GM21529 (cell line): ENCODE data around the gene RAB3D.
"Not testable (repeated sequence)": the region's sequence is repeated elsewhere in the genome, so short reads cannot be mapped to it uniquely, and the experiment has no call there.

Experiments
- ATAC-seq: cut with Tn5 transposase; IDR thresholded peaks from one replicate; pipeline ENCODE4 v1.9.1; 2021; ENCODE audit not compliant: unreplicated experiment

The RAB3D gene, protein sequence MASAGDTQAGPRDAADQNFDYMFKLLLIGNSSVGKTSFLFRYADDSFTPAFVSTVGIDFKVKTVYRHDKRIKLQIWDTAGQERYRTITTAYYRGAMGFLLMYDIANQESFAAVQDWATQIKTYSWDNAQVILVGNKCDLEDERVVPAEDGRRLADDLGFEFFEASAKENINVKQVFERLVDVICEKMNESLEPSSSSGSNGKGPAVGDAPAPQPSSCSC

DNA sequence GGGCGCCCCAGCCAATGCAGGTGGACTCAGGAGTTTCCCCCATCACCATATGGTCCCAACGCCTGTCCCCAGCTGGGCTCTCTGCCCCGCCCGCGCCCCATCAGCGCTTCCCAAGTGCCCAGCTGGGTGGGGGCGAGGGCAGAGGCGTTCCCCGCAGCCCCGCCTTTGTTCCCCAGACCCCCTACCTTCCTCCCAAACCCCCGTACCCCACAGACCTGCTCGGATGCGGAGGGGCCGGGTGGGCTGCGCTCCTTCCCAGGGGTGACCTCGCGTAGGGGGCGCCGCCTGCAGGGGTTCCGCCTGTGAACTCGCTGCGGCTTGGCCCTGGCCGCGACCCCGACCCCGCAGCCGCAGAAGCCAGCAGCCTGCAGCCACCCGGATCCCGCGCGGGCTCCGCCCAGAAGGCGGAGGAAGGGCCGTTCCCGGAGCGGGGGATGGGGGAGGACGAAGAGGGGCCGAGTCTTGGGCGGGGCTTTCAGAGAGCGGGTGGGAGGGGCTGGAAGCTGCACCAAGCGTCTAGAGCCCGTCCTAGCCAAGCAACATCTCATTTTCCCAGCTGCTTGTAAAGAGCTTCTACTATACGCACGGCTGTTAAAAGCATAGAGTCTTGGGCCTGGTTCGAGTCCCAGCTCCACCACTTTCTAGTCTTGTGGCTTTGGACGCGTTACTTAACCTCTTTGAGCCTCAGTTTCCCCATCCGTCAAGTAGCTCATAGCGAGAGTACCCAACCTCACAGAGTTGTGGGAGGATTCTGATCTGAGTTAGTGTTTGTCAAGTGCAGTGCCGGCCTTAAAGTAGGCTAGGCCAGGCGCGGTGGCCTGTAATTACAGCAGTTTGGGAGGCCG, at the start of gene RAB3D:
TSS of gene RAB3D (minus strand) at position 404 of the 845 bp plus-strand sequence. CDS start 2,258 bp downstream, outside the sequence.
- peak; percentile 82 for ATAC-seq

DNA sequence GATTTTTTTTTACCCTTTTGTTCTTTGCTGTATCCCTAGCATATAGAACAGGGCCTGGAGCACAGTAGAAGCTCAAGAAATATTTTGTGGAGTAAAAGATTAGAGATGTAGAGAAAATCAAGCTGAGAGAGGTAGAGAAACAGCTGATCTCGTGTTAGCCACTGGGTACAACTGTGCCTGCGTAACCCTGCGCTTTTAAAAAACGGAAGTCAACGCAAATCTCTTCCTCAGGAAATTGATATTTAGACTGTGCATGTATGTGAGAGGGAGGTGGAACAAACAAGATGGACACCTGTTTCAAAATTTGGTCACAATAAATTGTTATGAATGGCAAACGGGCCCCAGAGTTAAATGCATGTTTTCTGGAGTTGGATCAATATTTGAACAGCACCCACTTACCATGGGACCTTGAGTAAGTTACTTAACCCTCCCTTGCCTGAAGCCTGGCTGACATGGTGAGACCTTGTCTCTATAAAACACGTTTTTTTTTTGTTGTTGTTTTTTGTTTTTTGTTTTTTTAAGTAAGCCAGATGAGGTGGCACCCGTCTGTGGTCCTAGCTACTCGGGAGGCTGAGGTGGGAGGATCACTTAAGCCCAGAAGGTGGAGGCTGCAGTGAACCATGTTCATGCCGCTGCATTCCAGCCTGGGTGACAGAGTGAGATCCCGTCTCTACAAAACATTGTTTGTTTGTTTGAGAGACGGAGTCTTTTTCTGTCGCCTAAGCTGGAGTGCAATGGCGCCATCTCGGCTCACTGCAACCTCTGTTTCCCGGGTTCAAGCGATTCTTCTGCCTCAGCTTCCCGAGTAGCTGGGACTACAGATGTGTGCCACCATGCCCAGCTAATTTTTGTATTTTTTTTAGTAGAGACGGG, 47.9 kb upstream of the RAB3D start:
- no peak for ATAC-seq

DNA sequence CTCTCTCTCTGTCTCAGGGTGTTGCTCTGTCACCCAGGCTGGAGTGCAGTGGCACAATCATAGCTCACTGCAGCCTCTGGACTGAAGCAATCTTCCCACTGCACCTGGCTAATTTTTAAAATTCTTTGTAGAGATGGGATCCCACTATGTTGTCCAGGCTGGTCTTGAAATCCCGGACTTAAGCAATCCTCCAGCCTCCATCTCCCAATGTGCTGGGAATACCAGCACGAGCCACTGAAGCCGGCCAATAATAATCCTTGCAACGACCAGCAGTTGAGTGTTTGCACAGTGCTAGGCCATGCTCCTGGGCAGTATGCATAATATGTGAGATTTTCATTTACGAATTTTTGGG, 45.3 kb upstream of the RAB3D start:
- ATAC-seq, result no peak

DNA sequence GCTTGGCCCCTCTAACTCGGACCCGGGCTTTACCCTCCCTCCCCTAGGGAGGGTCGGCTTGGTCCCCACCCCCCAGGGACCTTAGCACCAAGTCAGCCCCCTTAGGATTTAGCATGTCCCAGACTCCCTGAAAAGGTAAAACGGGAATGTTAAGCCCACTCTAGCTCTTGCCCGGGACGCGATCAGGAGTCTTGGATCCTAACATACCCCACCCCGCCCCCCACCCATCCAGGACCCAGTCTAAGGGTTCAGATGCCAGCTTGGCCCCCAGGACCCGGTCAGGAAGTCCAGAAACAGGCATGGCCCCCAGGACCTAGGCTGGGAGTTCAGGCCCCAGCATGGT, 44.2 kb upstream of the RAB3D start:
- ATAC-seq, result no peak

DNA sequence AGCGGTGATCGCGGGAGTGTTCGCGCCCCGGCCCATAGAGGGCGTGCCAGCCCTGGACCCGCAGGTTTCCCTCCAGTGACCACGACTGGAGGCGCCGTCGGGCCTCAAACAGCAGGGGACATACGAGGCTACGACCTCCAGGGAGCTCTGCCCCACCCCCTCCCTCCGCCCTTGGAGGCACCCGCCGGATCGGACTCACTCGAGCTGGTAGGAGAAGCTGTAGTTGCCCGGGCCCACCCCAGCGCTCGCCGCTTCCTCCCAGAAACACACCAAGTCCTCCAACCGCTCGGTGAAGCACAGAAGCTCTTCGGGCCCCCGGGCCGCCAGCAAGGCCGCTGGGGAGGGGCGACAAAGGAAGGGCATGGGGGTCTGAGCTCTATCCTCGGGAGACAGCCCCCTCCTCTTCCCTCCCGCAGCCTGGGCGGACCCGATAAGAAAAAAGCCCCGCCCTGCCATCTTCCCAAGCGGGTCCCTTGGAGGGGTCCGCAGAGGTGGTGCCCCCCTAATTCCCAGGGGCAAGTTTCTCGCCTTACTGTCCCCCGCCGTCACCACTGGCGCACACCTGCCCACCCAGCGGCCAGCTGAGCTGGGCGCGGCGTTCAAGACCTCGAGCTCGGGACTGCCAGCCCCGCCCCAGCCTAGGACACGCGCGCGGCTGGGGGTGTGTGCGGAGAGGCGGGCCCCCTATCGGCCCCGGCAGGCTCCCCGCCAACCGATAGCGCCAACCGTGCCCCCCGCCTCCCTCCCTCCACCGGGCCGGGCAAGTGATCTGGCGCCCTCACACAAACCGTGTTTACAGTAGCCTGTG, 43.6 kb upstream of the RAB3D start:
- ATAC-seq, result no peak

DNA sequence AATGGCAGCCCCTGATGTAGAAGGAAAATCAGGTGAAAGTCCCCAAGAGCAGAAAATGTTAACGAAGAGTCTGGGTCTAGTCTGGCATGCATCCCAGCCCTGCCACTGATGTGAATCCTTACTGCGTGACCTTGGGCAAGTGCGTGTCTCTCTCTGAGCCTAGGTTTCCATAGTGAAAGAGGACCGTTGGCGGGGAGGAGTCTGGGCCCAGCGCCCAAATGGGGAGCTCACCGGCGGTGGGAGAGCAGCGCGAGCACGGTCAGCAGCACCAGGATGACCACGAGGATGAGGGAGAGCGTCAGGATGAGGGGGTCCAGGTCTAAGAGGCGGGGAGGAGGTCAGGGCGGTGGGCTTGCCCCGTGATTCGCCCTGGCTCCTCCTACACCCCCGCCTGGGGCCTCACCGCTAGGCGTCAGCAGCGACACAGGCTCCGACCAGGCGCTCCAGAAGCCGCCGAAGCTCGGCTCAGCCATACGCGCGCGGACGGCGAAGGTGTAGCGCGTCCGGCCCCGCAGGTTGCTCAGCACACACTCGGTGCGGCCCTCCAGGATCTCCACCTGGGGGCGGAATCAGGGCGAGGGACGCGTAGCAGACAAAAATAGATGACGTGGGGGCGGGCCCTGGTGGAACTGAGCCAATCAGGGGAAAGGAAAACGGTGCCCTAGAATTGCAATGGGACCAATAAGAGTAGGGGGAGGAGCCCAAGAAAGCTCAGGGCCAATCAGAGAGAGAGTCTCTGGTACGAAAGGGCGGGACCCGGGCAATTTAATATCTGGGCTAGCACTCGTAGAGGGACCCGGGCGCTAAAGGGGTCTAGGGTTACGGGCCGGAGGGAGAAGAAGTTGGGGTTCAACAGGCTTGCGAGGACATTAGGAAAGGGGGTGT, 41.4 kb upstream of the RAB3D start:
- ATAC-seq, result peak; percentile 74

DNA sequence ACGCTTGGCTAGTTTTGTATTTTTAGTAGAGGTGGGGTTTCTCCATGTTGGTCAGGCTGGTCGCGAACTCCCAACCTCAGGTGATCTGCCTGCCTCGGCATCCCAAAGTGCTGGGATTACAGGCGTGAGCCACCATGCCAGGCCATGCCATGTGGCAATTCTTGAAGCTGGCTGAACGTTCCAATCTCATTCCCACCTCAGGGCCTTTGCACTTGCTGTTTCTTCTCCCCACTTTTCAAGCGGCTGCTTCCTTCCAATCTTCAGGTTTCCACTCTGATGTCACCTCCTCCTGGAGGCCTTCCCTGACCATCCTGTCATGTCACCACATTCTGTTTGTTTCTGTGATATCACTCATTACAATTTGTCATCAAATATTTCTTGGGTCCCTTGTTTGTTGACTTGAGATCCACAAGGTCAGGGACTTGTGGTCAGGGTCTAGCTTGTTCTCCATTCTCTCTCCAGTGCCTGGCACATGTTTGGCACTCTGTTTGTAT, 40.4 kb upstream of the RAB3D start:
- no peak for ATAC-seq

DNA sequence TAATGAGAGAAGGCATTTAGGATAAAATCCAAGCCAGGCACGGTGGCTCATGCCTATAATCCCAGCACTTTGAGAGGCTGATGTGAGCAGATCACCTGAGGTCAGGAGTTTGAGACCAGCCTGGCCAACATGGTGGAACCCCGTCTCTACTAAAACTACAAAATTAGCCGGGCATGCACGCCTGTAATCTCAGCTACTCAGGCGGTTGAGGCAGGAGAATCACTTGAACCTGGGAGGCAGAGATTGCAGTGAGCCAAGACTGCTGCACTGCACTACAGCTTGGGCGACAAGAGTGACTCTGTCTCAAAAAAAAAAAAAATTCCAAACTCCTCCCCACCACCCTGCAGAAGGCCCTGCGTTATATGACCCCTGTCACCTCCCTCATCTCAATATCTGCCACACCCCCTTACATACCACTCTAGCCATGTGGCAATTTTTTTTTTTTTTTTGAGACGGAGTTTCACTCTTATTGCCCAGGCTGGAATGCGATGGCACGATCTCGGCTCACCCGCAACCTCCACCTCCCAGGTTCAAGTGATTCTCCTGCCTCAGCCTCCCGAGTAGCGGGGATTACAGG, 39.9 kb upstream of the RAB3D start:
- not testable (repeated sequence) for ATAC-seq

DNA sequence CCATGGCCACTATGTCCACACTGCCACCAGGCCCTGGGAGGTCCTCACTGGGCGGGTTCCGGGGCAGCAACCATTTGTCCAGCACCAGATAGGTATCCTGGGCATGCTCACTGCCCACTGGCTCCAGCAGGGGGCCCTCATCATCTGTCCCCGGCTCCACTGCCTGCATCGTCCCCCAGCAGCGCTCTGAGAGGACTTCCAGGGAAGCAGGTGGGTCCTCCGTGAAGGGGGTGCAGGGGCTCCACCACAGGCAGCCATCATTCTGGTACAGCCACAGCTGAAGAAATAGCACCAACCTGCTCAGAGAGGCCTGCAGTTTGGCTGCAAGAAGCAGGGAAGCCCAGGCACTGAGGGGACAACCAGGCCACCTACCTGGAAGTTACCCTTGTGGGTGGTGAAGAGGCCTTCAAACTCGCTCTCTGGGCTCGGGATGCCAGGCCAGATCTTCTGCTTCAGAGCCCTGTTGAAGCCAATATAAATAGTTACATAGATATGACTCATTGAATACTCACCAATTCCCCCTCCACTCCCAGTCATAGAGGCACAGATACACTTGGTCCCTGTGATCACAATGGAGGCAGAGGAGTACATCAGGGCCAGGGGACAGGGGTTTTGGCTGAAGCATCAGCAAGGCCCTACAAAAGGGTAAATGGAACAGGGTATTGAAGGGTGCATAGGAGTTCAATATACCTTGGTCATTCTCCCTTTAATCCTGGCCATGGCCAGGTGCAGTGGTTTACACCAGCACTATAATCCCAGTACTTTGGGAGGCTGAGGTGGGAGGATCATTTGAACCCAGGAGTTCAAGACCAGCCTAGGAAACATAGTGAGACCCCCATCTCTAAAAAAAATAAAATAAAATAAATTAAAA, 39.1 kb upstream of the RAB3D start:
- no peak for ATAC-seq

DNA sequence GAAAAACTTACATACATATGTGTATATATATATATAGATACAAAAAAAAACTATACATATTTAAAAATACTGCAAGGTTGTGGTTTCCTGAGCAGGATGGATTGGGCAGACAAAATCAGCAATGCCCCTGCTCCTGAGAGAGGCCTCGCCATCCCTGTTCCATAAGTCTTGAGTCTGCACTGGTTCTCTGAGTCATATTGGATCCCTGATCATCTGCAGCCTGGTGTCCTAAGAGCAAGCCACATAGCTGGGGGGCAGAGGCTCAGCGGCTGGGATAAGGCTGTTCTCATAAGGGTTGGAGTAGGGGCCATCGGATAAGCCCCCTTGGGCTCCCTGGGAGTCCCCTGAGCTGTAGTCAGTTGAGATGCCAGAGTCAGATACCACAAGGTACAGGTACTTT, 38.3 kb upstream of the RAB3D start:
- ATAC-seq, result no peak

DNA sequence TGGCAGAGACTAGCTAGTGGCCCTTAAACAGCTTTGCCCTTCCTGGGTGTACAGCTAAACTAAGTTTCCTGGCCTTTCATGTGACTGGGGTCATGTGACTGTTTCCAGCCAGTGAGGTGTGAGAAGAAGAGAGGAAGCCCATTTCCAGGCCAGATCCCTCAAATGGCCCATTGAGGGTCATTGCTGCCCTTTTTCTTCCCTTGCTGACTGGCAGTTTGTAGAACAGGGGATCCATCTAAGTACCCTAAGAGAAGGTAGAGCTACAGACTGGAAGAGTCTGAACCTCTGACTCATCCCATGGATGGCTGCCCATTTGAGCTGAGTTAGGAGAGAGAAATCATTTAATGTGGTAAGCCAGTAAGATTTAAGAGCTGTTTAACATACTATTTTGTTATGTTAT, 37.8 kb upstream of the RAB3D start:
- ATAC-seq, result no peak

DNA sequence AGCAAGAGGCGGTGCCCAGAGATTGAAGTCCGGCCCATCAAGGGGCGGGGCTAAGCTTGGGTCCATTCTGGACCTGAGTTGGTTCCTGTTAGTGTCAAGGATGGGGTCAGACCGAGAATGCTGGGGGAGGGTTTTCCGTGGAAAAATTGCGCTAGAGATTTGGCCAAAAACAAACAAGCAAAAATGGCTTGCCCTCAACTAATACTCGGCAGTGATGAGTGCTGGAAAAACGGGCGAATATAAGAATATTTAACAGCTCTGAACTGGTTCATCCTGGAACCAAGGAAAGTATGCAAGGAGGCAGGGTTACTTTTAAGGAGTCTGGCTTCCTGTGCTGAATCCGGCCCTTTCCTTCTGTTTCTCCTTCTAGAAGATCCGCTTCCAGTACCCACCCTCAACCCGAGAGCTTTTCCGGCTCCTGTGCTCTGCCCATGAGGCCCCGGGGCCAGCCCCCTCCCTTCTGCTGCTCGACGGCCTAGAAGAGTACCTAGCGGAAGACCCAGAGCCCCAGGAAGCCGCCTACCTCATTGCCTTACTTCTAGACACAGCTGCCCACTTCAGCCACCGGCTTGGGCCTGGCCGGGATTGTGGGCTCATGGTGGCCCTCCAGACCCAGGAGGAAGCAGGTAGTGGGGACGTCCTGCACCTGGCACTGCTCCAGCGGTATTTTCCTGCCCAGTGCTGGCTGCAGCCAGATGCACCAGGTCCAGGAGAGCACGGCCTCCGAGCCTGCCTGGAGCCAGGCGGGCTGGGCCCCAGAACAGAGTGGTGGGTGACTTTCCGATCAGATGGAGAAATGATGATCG, 35.9 kb upstream of the RAB3D start:
- no peak for ATAC-seq

DNA sequence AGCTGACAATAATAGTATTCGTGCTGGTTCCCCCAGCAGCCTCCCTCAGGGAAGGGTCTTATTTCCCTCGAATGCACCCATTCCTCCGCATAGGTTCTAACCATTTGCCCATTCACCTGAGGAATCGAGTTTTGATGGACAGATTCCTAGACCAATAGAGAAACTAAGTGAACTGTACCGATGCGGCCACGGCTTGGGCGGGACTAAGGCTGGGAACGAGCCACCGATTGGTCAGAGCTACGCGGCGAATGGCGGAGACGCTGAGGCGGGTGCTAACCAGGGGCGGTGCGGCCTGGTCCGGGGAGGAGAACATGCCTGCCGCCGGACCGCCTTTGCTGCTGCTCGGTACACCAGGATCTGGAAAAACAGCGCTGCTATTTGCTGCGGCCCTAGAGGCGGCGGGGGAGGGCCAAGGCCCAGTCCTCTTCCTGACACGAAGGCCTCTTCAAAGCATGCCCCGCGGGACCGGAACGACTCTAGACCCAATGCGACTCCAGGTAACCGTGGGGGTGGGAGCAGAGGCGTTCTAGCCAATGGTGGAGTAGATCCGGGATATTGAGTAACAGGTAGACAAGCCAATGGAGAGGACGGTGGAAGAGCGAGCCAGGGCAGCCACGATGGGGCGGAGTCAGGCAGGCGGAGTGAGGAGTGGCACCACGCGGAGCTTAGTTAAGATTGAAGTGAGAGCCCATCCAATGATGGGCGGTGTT, 35.1 kb upstream of the RAB3D start, which contains the start of gene SWSAP1:
TSS of gene SWSAP1 (plus strand) at position 234 of the 710 bp plus-strand sequence. CDS start at position 249, 15 bp downstream.
- ATAC-seq, result peak; percentile 81

DNA sequence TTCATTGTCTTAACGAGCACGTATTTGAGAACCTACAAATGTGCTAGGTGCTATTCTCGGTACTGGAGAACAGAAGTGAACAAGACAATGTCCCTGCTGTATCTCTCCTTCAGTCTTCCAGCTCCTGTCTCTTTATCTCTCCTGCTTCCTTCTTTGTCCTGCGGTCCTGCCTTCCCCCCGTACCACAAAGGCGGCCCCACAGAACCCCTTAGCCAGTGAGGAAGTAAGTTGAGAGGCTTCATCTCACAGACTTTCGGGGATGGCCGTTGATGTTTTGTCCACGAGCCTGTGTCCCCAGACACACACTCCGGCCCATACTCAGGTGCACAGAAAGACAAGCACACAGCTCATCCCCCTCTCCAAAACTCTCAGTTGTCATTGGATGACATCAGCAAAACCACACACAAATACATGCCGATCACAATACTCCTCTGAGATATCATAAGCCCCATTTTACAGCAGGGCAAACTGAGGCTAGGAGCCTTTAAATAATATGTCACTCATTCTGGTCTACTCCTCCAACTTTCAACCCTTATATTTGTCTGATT, 34.5 kb upstream of the RAB3D start:
- ATAC-seq, result no peak

DNA sequence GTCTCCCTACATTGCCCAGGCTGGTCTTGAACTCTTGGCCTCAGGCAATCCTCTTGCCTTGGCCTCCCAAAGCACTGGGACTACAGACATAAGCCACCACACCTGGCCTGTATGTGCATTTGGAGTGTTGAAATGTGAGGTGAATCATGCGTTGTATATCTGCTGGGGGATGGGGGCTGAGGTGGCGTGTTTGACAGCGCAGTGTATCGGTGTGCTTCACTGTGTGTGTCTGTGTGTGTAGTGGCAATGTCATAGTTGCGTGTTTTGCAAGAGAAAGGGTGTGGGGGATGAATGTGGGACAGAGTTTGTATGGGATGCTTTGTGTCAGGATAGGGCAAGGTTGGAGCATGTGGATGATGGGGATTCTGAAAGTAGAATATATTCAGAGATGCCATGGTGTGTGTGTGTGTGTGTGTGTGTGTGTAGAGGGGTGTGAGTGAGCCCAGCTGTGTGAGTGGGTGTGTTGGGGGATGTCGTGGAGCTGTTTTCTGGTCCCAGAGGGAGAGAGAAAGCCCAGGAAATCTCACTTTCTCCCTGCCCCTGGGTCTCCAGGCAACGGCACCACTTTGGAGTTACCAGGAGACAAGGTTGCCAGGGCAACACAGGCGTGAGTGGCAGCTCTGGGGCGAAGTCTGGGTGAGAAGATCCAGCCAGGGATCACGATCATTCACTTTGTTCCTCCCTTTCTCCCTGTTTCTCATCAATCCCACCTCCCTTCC, 33.9 kb upstream of the RAB3D start:
- ATAC-seq, result no peak

DNA sequence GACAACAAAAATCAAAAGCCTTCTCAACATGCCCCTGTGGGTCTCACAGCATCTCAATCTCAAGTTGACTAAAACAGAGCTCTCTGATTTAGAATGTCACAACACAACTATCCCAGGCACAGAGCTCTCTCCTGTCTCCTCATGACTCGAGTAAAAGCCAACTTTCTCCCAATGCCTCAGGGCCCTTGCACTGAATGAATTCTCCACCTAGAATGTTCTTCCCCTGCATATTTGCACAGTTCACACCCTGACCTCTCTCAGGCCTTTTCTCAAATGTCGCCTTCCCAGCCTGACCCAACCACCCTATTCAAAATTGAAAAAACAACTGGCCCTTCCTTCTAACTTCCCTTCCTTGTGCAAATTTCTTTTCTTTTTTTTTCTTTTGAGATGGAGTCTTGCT, 31.3 kb upstream of the RAB3D start:
- ATAC-seq, result no peak
